HepG2 (cell line): ENCODE results near the gene SSU72. TPM values are rescaled to one million over a fixed set of nuclear protein-coding genes. Genes with fewer than 3 reads are reported as not detected.

Source experiments
- ASH2L ChIP-seq: fragments of 300-600, 200-600 bp; sonication (generic); IDR thresholded peaks from 2 replicates; pipeline ENCODE4 v1.7.0; 2017; ENCODE audit warnings: low read depth, mild to moderate bottlenecking, moderate library complexity, mixed read lengths, low read length; ENCODE audit not compliant: insufficient read length
- ELF1 ChIP-seq: sonication (generic); formaldehyde crosslinking; IDR thresholded peaks from 2 replicates; pipeline ENCODE4 v1.4.0; 2020; ENCODE audit warnings: missing genetic modification reagents
- HIVEP1 ChIP-seq: sonication (generic); formaldehyde crosslinking; IDR thresholded peaks from 2 replicates; pipeline ENCODE4 v1.4.0; 2020; ENCODE audit warnings: mild to moderate bottlenecking, missing genetic modification reagents
- IRF2 ChIP-seq: IDR thresholded peaks from 2 replicates; pipeline ENCODE4 v1.6.1; 2018; ENCODE audit warnings: missing genetic modification reagents, missing compliant biosample characterization
- KDM5A ChIP-seq: fragments of 200-600 bp; sonication (generic); IDR thresholded peaks from 2 replicates; pipeline ENCODE4 v1.7.0; 2018; ENCODE audit warnings: antibody characterized with exemption, mild to moderate bottlenecking, low read length, borderline replicate concordance
- KLF12 ChIP-seq: sonication (generic); formaldehyde crosslinking; IDR thresholded peaks from 2 replicates; pipeline ENCODE4 v1.4.0; 2020; ENCODE audit warnings: missing genetic modification reagents, borderline replicate concordance
- KLF16 ChIP-seq, 2 experiments: sonication (generic) in 1 of 2; formaldehyde crosslinking in 1 of 2; IDR thresholded peaks; 2 replicates each; pipeline versions ENCODE4 v1.6.1 to v1.8.0; 2016 to 2023; ENCODE audit warnings: missing genetic modification reagents in 2 of 2, missing compliant biosample characterization in 1 of 2
- NCOA1 ChIP-seq: sonication (generic); formaldehyde crosslinking; IDR thresholded peaks from 2 replicates; pipeline ENCODE4 v1.9.0; 2021; ENCODE audit warnings: missing genetic modification reagents
- RNF219 ChIP-seq: sonication (generic); formaldehyde crosslinking; IDR thresholded peaks from 2 replicates; pipeline ENCODE4 v1.5.0; 2020; ENCODE audit warnings: mild to moderate bottlenecking, missing genetic modification reagents
- ZFP82 ChIP-seq: sonication (generic); formaldehyde crosslinking; IDR thresholded peaks from 2 replicates; pipeline ENCODE4 v1.5.1; 2020; ENCODE audit warnings: mild to moderate bottlenecking, missing genetic modification reagents, borderline replicate concordance
- ZNF12 ChIP-seq: sonication (generic); formaldehyde crosslinking; IDR thresholded peaks from 2 replicates; pipeline ENCODE4 v1.5.0; 2020; ENCODE audit warnings: missing genetic modification reagents
- ZNF160 ChIP-seq: sonication (generic); formaldehyde crosslinking; IDR thresholded peaks from 2 replicates; pipeline ENCODE4 v1.8.0; 2022; ENCODE audit warnings: mild to moderate bottlenecking, inconsistent platforms, missing genetic modification reagents
- ZNF180 ChIP-seq: sonication (generic); formaldehyde crosslinking; IDR thresholded peaks from 2 replicates; pipeline ENCODE4 v1.4.0; 2020; ENCODE audit warnings: low read depth, missing genetic modification reagents, borderline replicate concordance
- ZNF224 ChIP-seq: sonication (generic); formaldehyde crosslinking; IDR thresholded peaks from 2 replicates; pipeline ENCODE4 v1.5.0; 2020; ENCODE audit warnings: mild to moderate bottlenecking, missing genetic modification reagents
- ZNF253 ChIP-seq: sonication (generic); formaldehyde crosslinking; IDR thresholded peaks from 2 replicates; pipeline ENCODE4 v1.8.0; 2022; ENCODE audit warnings: mild to moderate bottlenecking, missing genetic modification reagents, borderline replicate concordance
- ZNF280B ChIP-seq: sonication (generic); formaldehyde crosslinking; IDR thresholded peaks from 2 replicates; pipeline ENCODE4 v1.5.0; 2020; ENCODE audit warnings: missing genetic modification reagents, mild to moderate bottlenecking, borderline replicate concordance
- ZNF33A ChIP-seq: sonication (generic); formaldehyde crosslinking; IDR thresholded peaks from 2 replicates; pipeline ENCODE4 v1.5.1; 2020; ENCODE audit warnings: missing genetic modification reagents, mild to moderate bottlenecking, moderate library complexity, borderline replicate concordance
- ZNF513 ChIP-seq: sonication (generic); formaldehyde crosslinking; conservative IDR thresholded peaks from 2 replicates; pipeline ENCODE4 v1.5.0; 2020; ENCODE audit warnings: missing genetic modification reagents
- ZNF737 ChIP-seq: sonication (generic); formaldehyde crosslinking; IDR thresholded peaks from 2 replicates; pipeline ENCODE4 v1.5.0; 2020; ENCODE audit warnings: missing genetic modification reagents, mild to moderate bottlenecking, borderline replicate concordance
- ZNF782 ChIP-seq: sonication (generic); formaldehyde crosslinking; IDR thresholded peaks from 2 replicates; pipeline ENCODE4 v1.4.0; 2020; ENCODE audit warnings: missing genetic modification reagents, mild to moderate bottlenecking, borderline replicate concordance
- ZNF891 ChIP-seq: sonication (generic); formaldehyde crosslinking; IDR thresholded peaks from 2 replicates; pipeline ENCODE4 v1.5.0; 2020; ENCODE audit warnings: mild to moderate bottlenecking, missing genetic modification reagents
- ZSCAN9 ChIP-seq: IDR thresholded peaks from 2 replicates; pipeline ENCODE4 v1.6.1; 2016; ENCODE audit warnings: borderline replicate concordance
- polyA plus RNA-seq, 8 experiments: library from polyadenylated mRNA; depleted of rRNA in 3 of 8; stranded (reverse) in 7 of 8; unstranded in 1 of 8; fragments of >200 nt; fragmentation: Illumina TruSeq in 4 of 8; extraction: Trizol in 4 of 8; gene quantifications; 2 replicates each; pipeline versions ENCODE4 v1.2.1 to v1.2.3, GENCODE V29; 2011 to 2016; ENCODE audit warnings: low read depth in 4 of 8, missing spikeins in 1 of 8, mixed read lengths in 1 of 8; ENCODE audit not compliant: insufficient read depth in 1 of 8
- total RNA-seq, 5 experiments: library from RNA; depleted of rRNA; stranded (reverse); fragments of >200 nt; fragmentation: Illumina TruSeq; extraction: Trizol; gene quantifications; 2 replicates each; pipeline ENCODE4 v1.2.3, GENCODE V29; 2016; ENCODE audit warnings: low read depth in 1 of 5

Gene SSU72
- total and polyA plus RNA-seq, 2 of the 13 experiments (the other 11 are each of a cell fraction or from before 2014, with no cell fraction given): 42.8 to 67.1 TPM

GRCh38 chr1:1573843-1574720, 581 bp downstream of the SSU72 start (continued):
- TF ChIP-seq ZNF160: 0 out of 2 replicates have a peak, but pooled peaks have one; percentile 7
- TF ChIP-seq KLF12: 0 out of 2 replicates have a peak, but pooled peaks have one; percentile 2
- no peak for TF ChIP-seq ZNF737
- TF ChIP-seq HIVEP1: no peak
- no peak for TF ChIP-seq IRF2 (CRISPR knock-in tag)
- TF ChIP-seq ZNF253 (CRISPR knock-in tag): peak; percentile 77; the same call in 1 of the 2 replicates
- TF ChIP-seq ZNF12: 0 out of 2 replicates have a peak, but pooled peaks have one; percentile 28
- TF ChIP-seq NCOA1: no peak
- no peak for TF ChIP-seq ZNF224 (CRISPR knock-in tag)
- TF ChIP-seq RNF219 (CRISPR knock-in tag): no peak
- TF ChIP-seq ZNF33A: no peak
- peak; percentile 64 for TF ChIP-seq ZNF891
- TF ChIP-seq ASH2L: peak; percentile 79
- TF ChIP-seq ZNF782 (CRISPR knock-in tag): peak; percentile 77
- no peak for TF ChIP-seq ZNF180 (CRISPR knock-in tag)
- no peak for TF ChIP-seq ZSCAN9 (CRISPR knock-in tag)
- TF ChIP-seq ZNF280B (CRISPR knock-in tag): peak; percentile 70
- 0 out of 2 replicates have a peak, but pooled peaks have one; percentile 6 for TF ChIP-seq ZNF513 (CRISPR knock-in tag)
- no peak; the same call in 1 of the 2 replicates for TF ChIP-seq ELF1 (CRISPR knock-in tag)
- TF ChIP-seq ZFP82: no peak
- peak; percentile 20; the same call in 1 of the 2 replicates for TF ChIP-seq KDM5A
- TF ChIP-seq KLF16 (CRISPR knock-in tag; IDR thresholded peaks at IDR 0.05): no peak; a peak in 1 of 4 replicates
